GM15510 (cell line): Measurements from ENCODE around the gene CSF1R.

Experiments
- POLR2A ChIP-seq: IDR thresholded peaks from 3 replicates; pipeline ENCODE4 v1.6.1; 2011; ENCODE audit warnings: borderline replicate concordance; ENCODE audit not compliant: insufficient read length; ENCODE audit errors: extremely low read depth

Gene CSF1R

GRCh38 chr5:150085950-150086715 lies at the start of gene CSF1R:
TSS of gene CSF1R (minus strand) at chr5:150086554. CDS start at chr5:150086427, 127 bp downstream.
- TF ChIP-seq POLR2A = no peak

GRCh38 chr5:150135557-150136304 lies 49.4 kb upstream of the CSF1R start:
- TF ChIP-seq POLR2A = no peak

- no peak for TF ChIP-seq POLR2A
Measured at GRCh38 chr5:150134198-150134588, 47.8 kb upstream of the CSF1R start.

GRCh38 chr5:150133581-150134197 lies 47.3 kb upstream of the CSF1R start:
- no peak for TF ChIP-seq POLR2A

- TF ChIP-seq POLR2A = no peak
Measured at GRCh38 chr5:150132740-150133139, 46.4 kb upstream of the CSF1R start.

- no peak for TF ChIP-seq POLR2A
Measured at GRCh38 chr5:150131978-150132694, 45.8 kb upstream of the CSF1R start.

GRCh38 chr5:150131461-150131860 lies 45.1 kb upstream of the CSF1R start:
- TF ChIP-seq POLR2A = no peak

- no peak for TF ChIP-seq POLR2A
Measured at GRCh38 chr5:150130493-150130922, 44.2 kb upstream of the CSF1R start.

GRCh38 chr5:150129813-150130492 lies 43.6 kb upstream of the CSF1R start:
- no peak for TF ChIP-seq POLR2A

GRCh38 chr5:150129454-150129812 lies 43.1 kb upstream of the CSF1R start:
- TF ChIP-seq POLR2A = no peak

- no peak for TF ChIP-seq POLR2A
Measured at GRCh38 chr5:150126921-150127265, 40.5 kb upstream of the CSF1R start.

GRCh38 chr5:150126199-150126920 lies 40.0 kb upstream of the CSF1R start:
- no peak for TF ChIP-seq POLR2A

GRCh38 chr5:150125334-150125733 lies 39.0 kb upstream of the CSF1R start:
- no peak for TF ChIP-seq POLR2A

- no peak for TF ChIP-seq POLR2A
Measured at GRCh38 chr5:150124596-150124995, 38.2 kb upstream of the CSF1R start.
